HG03469 (cell line): Measurements from ENCODE around the gene TNFRSF11A.

Experiments used
- ATAC-seq: cut with Tn5 transposase; IDR thresholded peaks from one replicate; pipeline ENCODE4 v1.9.1; 2021; ENCODE audit warnings: mild to moderate bottlenecking, moderate library complexity, moderate number of reproducible peaks; ENCODE audit not compliant: unreplicated experiment

Gene TNFRSF11A

DNA sequence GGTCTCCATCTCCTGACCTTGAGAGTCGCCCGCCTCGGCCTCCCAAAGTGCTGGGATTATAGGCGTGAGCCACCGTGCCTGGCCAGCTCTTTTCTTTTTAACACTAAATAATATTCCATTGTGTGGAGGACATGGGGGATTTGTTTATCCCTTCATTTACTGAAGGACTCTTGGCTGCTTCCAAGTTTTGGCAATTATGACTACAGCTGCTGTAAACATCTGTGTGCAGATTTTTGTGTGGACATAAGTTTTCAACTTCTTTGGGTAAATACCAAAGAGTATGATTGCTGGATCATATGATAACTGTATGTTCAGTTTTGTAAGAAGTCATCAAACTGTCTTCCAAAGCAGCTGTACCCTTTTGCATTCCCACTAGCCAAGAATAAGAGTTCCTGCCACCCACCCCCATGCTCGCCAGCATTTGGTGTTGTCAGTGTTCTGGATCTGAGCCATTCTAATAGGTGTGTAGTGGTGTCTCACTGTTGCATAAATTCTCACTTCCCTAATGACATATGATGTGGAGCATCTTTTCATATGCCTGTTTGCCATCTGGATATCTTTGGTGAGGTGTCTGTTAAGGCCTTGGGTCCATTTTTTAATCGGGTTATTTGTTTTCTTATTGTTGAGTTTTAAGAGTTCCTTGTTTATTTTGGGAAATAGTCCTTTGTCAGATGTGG lies 52.2 kb downstream of the TNFRSF11A start:
- ATAC-seq: no peak

DNA sequence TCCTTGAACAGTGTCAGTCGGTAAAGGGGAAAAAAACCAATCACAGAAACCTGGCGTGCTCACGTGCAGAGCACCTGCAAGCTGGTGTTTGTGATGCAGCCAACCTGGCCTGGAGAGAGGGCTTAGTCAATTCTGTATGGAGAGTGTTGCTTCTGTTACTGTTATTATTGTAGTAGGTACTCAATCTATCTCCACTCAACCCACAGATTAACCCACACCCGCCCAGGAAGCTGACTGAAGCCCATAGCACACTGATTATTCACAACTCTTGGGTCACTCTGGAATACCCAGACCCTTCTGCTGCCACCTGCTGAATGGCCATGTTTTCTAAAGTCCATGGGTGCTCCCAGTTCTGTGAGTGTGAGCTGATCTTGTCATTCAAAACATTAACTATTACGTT lies 53.9 kb downstream of the TNFRSF11A start:
- ATAC-seq: no peak

DNA sequence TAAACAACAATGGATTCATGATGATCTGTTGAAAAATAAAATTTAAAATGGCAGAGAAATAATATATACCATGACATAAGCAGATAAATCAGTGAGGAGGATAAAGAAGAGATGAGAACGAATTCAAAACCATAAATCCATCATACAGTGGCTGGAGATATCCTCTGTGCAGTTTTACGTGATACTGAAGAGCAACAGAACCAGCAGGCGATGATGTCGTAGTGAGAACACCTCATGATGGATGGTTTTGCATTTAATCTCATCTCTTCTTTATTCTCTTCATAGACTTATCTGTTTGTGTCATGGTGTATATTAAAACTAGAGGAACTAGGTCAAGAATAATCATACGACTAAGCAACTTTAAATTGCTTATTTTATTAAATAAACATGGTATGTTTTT lies 56.3 kb downstream of the TNFRSF11A start:
- ATAC-seq: no peak

DNA sequence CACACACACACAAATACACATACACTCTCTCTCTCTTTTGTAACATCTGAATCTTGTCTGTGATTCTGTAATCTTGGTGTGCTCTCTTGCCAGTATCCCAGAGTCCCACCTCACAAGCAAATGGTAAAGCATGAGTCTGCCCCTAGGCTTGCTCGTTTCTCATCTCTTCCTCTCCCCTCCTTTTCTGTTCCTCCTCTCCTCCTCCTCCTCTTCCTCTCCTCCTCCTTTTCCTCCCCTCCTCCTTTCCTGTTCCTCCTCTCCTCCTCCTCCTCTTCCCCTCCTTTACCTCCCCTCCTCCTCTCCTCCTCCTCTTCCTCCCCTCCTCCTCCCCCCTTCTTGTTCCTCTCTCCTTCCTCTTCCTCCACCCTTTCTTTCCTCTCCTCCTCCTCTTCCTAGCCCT lies 59.0 kb downstream of the TNFRSF11A start:
- ATAC-seq: no peak

DNA sequence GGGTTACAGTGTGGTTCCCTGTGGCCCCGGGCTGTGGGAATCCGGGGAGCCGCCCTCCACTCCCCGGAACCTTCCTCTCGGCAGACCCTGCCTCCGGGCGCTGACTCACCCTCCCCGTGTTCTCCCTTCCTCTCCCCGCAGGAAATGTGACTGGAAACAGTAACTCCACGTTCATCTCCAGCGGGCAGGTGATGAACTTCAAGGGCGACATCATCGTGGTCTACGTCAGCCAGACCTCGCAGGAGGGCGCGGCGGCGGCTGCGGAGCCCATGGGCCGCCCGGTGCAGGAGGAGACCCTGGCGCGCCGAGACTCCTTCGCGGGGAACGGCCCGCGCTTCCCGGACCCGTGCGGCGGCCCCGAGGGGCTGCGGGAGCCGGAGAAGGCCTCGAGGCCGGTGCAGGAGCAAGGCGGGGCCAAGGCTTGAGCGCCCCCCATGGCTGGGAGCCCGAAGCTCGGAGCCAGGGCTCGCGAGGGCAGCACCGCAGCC lies 59.5 kb downstream of the TNFRSF11A start:
- no peak for ATAC-seq

DNA sequence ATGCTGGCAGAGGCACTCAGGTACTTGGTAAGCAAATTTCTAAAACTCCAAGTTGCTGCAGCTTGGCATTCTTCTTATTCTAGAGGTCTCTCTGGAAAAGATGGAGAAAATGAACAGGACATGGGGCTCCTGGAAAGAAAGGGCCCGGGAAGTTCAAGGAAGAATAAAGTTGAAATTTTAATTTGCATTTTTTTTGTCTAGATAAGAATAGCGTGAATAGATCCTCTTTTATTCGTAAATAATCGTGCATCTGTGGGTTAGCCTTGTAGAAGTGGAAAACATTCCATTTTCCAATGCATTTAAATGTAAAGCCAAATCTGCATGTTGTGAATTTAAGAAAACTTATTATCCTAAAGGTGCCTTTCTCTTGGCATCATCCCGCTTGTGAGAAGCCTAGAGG lies 61.0 kb downstream of the TNFRSF11A start:
- no peak for ATAC-seq

DNA sequence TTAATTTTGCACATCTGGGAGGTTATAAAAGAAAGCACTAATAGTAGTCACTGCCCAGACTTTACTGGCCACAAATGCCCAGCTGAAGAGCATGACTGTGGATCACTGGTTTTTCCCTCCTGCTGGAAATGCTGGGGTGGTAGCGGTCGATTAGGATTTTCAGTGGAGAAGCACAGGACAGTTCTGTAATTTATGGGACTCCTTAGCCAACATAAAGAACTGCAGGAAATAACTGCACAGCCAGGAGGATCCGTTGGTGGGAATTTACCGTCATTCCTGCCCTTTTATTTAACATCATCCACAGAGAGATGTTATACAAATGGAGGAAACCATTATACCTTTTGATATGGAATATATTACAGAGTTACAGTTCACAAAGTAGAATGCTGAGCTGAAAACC lies 61.5 kb downstream of the TNFRSF11A start:
- ATAC-seq: no peak

DNA sequence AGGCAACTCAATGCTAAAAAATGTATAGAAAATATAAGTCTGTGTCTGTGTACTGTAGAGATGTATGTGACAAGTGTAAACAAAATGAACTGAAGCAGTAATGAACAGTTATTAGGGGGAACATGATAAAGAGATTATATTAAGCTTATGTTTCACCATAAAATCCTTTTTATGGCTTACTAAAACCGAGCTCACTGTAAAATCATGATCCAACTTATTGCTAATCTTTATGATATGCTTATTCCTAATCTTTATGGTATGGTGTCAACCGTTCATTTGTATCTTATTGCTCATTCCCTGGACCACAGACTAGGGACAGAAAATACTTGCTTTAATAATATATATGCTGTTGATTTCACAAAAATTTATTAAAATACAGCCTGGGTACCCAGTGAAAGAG lies 62.1 kb downstream of the TNFRSF11A start:
- no peak for ATAC-seq

DNA sequence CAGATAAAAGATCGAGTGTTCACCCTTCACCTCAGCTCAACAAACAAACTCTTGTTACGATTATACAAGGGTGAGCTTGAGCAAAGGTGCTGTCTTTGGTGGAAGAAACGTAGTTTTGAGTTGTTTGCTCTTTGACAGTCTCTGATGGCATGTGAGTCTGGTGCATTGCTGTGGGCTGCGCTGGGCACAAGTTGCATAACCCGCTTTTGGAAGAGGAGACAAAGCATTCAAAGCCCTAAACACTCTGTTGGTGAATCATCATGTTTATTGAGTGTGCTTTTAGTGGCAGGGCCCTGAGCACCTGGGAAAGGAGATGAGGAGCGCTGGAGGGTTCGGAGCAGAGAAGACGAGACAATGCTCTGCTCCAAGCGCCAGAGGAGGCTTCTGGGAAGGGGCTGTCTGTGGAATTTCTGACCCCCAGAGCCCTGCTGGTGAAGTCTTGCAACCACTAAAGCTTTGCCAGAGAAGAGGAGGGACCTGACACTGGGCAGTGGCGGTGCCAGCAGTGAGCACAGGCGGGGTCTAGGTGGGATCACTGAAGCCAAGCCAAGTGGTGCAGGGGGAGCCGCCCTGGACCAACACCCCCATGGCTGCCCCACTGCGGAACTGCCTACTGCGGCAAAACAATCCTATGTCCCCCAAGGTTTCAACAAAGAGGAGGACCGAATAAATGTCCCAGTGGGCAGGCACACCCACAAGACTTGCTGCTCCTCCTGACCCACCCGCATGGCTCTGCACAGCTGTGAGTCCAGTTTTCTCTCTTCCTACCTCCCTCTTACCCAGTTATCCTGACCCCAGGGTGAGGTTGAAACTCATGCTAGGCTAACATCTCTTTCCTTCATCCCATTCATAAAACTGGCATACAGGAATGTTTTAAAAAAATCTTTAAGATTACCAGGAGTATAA lies 64.0 kb downstream of the TNFRSF11A start:
- no peak for ATAC-seq

DNA sequence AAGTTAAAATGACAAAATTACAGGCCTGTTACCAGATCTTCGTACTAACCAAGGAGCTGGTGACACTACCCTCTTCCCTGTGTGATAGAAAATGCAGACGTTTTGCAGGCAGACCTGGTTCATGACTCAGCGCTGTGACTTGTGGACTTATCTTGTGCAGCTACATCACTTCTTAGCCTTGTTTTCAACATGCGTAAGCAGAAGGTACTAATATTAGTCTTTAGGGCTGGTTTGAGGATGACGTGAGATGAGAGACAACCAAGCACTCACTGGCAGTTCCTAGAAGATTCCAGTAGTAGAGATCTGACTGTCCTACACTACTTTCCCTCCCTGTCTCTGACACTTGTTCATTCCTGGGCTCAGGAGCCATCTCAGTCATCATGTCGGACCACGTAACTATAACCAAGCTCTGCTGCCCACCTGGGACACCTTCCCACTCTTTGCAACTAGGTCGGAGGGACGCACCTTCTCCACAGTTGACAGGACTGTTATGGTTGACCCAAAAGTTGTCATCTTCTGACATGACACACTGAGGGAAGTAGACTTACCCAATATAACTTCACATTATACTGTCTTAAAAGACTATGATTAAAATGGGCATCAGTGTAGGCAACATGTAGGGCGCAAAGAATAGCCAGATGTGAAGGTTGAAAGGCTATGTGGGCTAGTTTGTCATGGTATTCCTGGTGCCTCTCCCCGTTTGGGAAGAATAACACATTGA lies 64.8 kb downstream of the TNFRSF11A start:
- ATAC-seq: no peak

DNA sequence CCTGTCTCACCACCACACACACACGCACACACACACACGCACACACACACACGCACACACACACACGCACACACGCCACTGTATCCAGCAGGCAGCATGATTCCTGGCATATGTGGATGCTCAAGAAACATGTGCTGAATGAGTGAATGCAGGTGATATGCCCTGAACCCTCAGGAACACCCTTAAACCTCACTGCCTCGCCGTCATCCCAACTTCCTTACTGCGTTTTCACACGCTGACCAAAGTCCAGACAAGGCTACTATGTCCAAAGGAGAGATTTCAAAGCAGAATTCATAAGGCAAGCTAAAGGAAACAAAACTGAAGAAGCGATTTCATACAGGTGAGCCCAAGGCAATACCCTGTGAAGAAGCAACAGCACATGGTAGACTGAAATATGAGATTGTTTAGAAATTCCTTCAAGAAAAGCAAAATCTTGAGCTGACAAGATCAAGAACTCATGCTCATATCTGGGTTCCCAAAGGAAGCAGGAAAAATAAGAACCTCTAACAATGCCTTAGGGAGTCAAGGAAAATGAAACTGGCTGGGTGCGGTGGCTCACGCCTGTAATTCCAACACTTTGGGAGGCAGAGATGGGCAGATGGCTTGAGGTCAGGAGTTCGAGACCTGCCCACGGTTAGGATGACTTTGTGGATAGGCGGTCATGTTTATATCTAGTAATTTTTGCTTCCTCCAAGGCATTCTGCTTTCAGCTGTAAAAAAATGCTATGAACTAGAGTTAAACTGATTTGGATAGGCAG lies 69.1 kb downstream of the TNFRSF11A start:
- ATAC-seq: no peak

DNA sequence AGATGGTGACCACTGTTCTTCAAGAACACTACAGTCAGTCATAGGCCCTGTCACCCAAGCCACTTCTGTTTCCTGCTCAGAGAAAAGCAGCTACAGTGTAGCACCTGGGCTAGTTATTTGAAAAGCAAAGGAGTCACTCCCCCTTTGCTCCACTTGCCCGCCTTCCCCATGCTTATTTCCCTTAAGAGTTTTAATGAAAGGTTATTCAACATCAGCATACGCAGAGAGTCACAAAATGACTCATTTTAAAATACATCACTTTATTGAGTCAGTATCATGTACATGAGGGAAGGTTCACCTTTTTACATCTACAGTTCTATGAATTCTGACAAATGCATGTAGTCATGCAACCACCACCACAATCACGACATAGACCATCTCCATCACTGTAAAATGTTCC lies 71.3 kb downstream of the TNFRSF11A start:
- ATAC-seq: no peak

DNA sequence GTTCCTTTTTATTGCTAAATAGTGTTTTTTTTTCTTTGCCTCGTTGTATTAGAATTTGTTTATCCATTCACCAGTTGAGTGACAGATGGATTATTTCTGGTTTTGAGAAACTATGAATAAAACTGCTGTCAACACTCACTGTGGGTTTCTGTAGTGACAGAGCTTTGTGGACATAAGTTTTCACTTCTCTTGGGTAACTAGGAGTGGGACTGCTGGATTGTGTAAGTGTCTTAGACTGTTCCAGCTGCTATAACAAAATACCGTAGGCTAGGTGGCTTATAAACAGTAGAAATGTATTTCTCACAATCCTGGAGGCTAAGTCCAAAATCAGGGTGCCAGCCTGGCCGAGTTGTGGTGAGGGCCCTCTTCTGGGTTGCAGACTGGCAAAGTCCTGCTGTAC lies 71.9 kb downstream of the TNFRSF11A start:
- ATAC-seq: no peak

DNA sequence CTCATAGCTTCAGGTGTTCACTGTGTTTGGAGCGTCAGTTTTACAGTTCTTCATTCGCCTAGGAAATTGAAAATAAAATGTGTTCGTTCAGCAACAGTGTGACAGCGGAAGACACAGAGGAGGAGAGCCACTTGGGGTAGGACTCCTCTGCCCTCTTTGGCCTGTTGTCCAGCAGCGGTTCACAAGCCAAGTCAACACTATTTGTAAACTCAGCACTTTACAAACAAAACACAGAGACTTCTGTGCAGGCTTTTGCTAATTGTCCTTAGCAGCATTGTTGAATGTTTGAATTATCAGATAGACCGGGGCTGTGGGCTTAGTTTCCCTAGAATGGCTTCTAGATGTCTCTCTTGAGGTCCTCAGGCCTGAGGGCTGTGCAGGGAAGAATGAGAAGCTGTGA lies 73.2 kb downstream of the TNFRSF11A start:
- no peak for ATAC-seq

DNA sequence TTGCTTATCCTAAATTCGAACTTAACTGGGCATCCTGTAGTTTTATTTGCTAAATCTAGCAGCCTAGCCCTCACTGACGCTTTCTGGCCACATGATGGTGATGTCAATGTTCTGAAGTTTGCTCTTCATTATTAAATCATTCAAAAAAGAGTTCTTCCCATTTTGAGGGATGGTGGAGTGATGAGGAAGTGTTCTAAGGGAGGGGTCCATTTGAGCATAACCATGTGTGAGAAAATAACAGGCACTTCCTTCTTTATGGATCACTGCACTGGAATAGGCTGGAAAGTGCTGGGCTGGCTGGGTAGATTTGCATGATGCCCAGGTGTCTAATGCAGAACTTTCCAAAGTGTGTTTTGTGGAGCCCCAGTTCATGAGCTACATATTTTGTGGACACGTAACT lies 74.2 kb downstream of the TNFRSF11A start:
- ATAC-seq: no peak

DNA sequence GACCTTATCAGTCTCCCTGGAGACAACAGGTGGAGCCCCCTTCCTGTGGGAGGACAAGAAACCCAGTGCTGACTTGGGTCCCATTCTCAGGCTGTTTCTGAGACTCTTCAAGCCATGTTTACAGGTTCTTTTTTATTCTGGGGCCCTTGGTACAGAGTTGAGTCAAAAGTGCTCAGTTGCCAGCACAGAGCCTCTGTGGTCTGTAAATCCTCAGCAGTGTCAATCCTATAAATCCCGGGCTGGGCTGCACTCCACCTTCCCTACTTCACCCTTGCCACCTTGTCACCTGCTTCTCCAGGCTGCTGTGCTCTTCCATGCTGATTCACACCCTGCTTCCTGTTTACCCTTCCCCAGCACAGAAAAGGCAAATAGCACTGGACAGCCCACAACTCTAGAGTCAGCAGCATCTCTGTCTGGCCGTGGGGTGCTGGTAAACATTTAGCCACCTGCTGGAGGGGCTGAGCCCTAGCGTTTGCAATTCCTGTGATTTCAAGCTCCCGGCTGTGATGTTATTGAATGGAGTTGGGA lies 74.7 kb downstream of the TNFRSF11A start:
- ATAC-seq: no peak

DNA sequence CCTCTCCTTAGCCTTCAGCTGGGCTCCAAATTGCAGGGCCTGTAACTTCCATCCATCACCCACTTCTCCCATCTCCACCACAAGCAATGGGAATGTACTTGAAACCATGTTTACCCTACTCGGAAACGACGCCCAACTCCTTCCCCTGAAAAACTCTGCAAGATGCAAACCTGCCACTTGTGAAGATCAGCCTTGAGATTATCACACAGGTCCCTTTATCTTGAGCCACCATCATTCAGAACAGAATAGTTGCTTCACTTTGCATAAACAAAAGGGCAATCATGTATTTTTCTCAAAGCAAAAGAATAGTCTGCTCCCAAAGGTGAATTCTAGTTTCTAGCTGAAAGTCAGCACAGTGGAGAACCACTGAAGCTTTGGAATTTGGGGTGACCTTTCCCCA lies 75.8 kb downstream of the TNFRSF11A start:
- ATAC-seq: no peak

DNA sequence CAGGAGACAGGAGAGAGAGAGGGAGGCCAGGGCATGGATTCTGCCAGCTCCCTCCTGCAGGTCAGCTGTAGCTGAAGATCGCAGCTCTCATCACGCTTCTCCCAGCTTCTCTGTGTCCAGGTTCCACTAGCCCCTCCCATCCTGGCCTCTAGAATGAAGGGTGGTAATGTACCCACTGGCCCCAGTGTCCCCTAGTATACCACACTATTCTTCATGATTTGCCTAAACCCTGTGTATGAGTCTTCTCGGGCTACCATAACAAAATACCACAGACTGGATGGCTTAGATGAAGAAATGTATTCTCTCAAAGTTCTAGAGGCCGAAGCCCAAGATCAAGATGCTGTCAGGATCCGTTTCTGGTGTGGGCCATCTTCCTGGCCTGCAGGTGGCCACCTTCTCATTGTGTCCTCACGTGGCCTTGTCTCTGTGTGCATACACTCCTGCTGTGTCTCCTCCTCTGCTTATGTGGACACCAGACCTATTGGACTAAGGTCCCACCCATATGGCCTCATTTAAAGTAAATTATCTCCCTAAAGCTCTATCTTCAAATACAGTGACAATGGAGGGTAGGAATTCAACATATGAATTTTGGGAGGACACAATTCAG lies 77.3 kb downstream of the TNFRSF11A start:
- ATAC-seq: no peak

DNA sequence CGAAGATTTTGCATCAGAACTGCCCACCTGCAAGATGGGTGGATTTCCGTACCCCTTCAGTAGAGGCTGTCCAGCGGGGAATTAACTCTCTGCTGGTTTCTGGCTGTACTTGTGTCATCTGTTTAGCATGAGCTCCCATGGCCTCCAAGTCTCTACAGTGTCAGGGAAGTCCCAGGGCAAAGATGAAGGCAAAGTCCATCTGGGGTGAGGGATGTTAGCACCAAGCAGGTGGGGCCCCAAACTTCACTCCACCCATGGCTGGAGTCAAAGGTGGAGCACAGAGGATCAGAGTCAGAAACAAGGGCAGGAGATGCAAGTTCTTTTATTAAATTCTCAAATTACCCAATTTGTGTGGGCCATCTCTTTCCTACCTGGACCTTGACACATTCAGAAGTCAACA lies 78.0 kb downstream of the TNFRSF11A start:
- ATAC-seq: no peak

DNA sequence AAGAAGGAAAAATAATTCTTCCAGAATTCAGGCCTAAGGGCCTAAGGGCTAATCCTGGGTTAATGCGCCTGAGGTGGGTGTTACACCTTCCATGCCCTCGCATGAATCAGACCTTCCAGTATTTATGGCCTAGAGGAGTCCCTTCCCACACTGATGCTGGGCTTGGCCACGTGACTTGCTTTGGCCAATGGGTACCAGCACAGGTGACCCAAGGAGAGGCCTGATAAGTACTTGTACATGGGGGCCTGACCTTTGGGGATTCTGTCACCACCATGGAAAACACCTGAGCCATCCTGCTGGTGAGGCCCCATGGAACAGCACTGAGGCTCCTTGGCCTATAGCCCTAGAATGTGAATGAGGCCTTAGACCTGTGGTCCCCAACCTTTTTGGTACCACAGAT lies 79.8 kb downstream of the TNFRSF11A start:
- no peak for ATAC-seq
